Measurements from ENCODE around the gene AKAP13.
A peak's percentile ranks its signal among the peaks of the same experiment; 100 is the strongest.
"Not testable (repeated sequence)": the region's sequence is repeated elsewhere in the genome, so short reads cannot be mapped to it uniquely, and the experiment has no call there.

Gene AKAP13

GRCh38 chr15:85484923-85485322 is 104.5 kb downstream of the AKAP13 start:
- DNase-seq: not testable (repeated sequence)

GRCh38 chr15:85485956-85486567 is 105.7 kb downstream of the AKAP13 start:
- DNase-seq: peak in 2 of 4 experiments; percentile 3 to 6

GRCh38 chr15:85487796-85488195 is 107.4 kb downstream of the AKAP13 start:
- DNase-seq: not testable (repeated sequence)

- DNase-seq: no peak
Measured at GRCh38 chr15:85488997-85489396, 108.6 kb downstream of the AKAP13 start.

GRCh38 chr15:85489773-85490493 is 109.5 kb downstream of the AKAP13 start:
- no peak for DNase-seq

- DNase-seq: no peak
Measured at GRCh38 chr15:85490856-85491255, 110.5 kb downstream of the AKAP13 start.

- no peak for DNase-seq
Measured at GRCh38 chr15:85491691-85492090, 111.3 kb downstream of the AKAP13 start.

- DNase-seq: no peak
Measured at GRCh38 chr15:85492406-85492805, 112.0 kb downstream of the AKAP13 start.

GRCh38 chr15:85493260-85493659 is 112.9 kb downstream of the AKAP13 start:
- DNase-seq: no peak

- no peak for DNase-seq
Measured at GRCh38 chr15:85494048-85494777, 113.8 kb downstream of the AKAP13 start.

GRCh38 chr15:85495096-85495495 is 114.7 kb downstream of the AKAP13 start:
- DNase-seq: no peak

GRCh38 chr15:85495544-85495943 is 115.1 kb downstream of the AKAP13 start:
- DNase-seq: no peak

- no peak for DNase-seq
Measured at GRCh38 chr15:85496151-85496550, 115.7 kb downstream of the AKAP13 start.

GRCh38 chr15:85496551-85497171 is 116.3 kb downstream of the AKAP13 start:
- DNase-seq: no peak

- DNase-seq: no peak
Measured at GRCh38 chr15:85497172-85497569, 116.8 kb downstream of the AKAP13 start.

- DNase-seq: no peak
Measured at GRCh38 chr15:85498471-85498870, 118.1 kb downstream of the AKAP13 start.

- no peak for DNase-seq
Measured at GRCh38 chr15:85499371-85499887, 119.0 kb downstream of the AKAP13 start.

GRCh38 chr15:85500060-85500708 is 119.8 kb downstream of the AKAP13 start:
- no peak for DNase-seq

GRCh38 chr15:85500729-85501128 is 120.3 kb downstream of the AKAP13 start:
- DNase-seq: no peak

- no peak for DNase-seq
Measured at GRCh38 chr15:85501574-85501973, 121.2 kb downstream of the AKAP13 start.

- no peak for DNase-seq
Measured at GRCh38 chr15:85503151-85503799, 122.9 kb downstream of the AKAP13 start.

All from activated naive CD4-positive, alpha-beta T cell (primary cell).